Hepatocyte (in vitro differentiated cells): Measurements from ENCODE around the gene ILDR2. TPM values are rescaled to one million over a fixed set of nuclear protein-coding genes. Genes with fewer than 3 reads are reported as not detected.
A peak's percentile ranks its signal among the peaks of the same experiment; 100 is the strongest.

Experiments used
- DNase-seq: peaks from one replicate; pipeline ENCODE4 v3.0.0-alpha.2; 2016; ENCODE audit warnings: low spot score
- H2AFZ ChIP-seq: fragments of 200-600 bp; sonication (generic); 2 replicates; pipeline ENCODE4 v1.6.0; 2016; ENCODE audit warnings: antibody characterized with exemption, mild to moderate bottlenecking
- H3K27ac ChIP-seq: fragments of 200-600 bp; sonication (generic); 2 replicates; pipeline ENCODE4 v1.5.1; 2016; ENCODE audit warnings: mild to moderate bottlenecking
- H3K27me3 ChIP-seq: fragments of 200-600 bp; sonication (generic); 2 replicates; pipeline ENCODE4 v1.6.1; 2016
- H3K36me3 ChIP-seq: fragments of 200-600 bp; sonication (generic); replicated peaks from 2 replicates; pipeline ENCODE4 v1.5.1; 2016; ENCODE audit warnings: low read depth; ENCODE audit not compliant: insufficient read depth
- H3K4me1 ChIP-seq: fragments of 200-600 bp; sonication (generic); 2 replicates; pipeline ENCODE4 v1.5.1; 2016; ENCODE audit warnings: mild to moderate bottlenecking, moderate library complexity; ENCODE audit not compliant: insufficient read depth
- H3K4me2 ChIP-seq: fragments of 200-600 bp; sonication (generic); 2 replicates; pipeline ENCODE4 v1.6.0; 2016
- H3K4me3 ChIP-seq: fragments of 200-600 bp; sonication (generic); 2 replicates; pipeline ENCODE4 v1.5.1; 2016; ENCODE audit warnings: mild to moderate bottlenecking
- H3K79me2 ChIP-seq: fragments of 200-600 bp; sonication (generic); 2 replicates; pipeline ENCODE4 v1.6.0; 2017; ENCODE audit warnings: mild to moderate bottlenecking
- H3K9me2 ChIP-seq: fragments of 200-600 bp; sonication (generic); replicated peaks from 2 replicates; pipeline ENCODE4 v1.6.0; 2017; ENCODE audit warnings: mild to moderate bottlenecking; ENCODE audit not compliant: insufficient read depth
- H3K9me3 ChIP-seq: fragments of 200-600 bp; sonication (generic); 2 replicates; pipeline ENCODE4 v1.5.1; 2016; ENCODE audit warnings: low read depth, mild to moderate bottlenecking
- H4K20me1 ChIP-seq: fragments of 200-600 bp; sonication (generic); 2 replicates; pipeline ENCODE4 v1.6.0; 2016; ENCODE audit warnings: mild to moderate bottlenecking; ENCODE audit not compliant: insufficient read depth, poor library complexity, severe bottlenecking
- CTCF ChIP-seq: fragments of 200-600 bp; sonication (generic); IDR thresholded peaks from 2 replicates; pipeline ENCODE4 v1.5.1; 2016; ENCODE audit warnings: antibody characterized with exemption, mild to moderate bottlenecking; ENCODE audit not compliant: poor library complexity
- EZH2 ChIP-seq: fragments of 200-600 bp; sonication (generic); IDR thresholded peaks from 2 replicates; pipeline ENCODE4 v1.6.1; 2016; ENCODE audit warnings: antibody characterized with exemption, mild to moderate bottlenecking, borderline replicate concordance
- EZH2phosphoT487 ChIP-seq: fragments of 200-600 bp; sonication (generic); IDR thresholded peaks from one replicate; pipeline ENCODE4 v1.6.1; 2018; ENCODE audit warnings: antibody characterized with exemption, mild to moderate bottlenecking, low read depth, moderate library complexity; ENCODE audit not compliant: unreplicated experiment, severe bottlenecking
- whole genome bisulfite sequencing: methylation state at CpG from one replicate; pipeline ENCODE4 v1.1.6; 2016; ENCODE audit warnings: low lambda C conversion rate; ENCODE audit errors: missing lambda C conversion rate; 5-methylcytosine and 5-hydroxymethylcytosine counted together
- polyA plus RNA-seq: library from polyadenylated mRNA; unstranded; fragments of >200 nt; fragmentation: Nextera tagmentation; extraction: Ambion mirVana; gene quantifications from 2 replicates; pipeline ENCODE4 v1.2.1, GENCODE V29; 2016
- total RNA-seq: library from RNA; depleted of rRNA; stranded (reverse); fragments of >200 nt; gene quantifications from 2 replicates; pipeline ENCODE4 v1.2.3, GENCODE V29; 2014

Gene ILDR2
- total and polyA plus RNA-seq, 2 experiments from 2014 or later: 1.6 to 3.4 TPM

DNA sequence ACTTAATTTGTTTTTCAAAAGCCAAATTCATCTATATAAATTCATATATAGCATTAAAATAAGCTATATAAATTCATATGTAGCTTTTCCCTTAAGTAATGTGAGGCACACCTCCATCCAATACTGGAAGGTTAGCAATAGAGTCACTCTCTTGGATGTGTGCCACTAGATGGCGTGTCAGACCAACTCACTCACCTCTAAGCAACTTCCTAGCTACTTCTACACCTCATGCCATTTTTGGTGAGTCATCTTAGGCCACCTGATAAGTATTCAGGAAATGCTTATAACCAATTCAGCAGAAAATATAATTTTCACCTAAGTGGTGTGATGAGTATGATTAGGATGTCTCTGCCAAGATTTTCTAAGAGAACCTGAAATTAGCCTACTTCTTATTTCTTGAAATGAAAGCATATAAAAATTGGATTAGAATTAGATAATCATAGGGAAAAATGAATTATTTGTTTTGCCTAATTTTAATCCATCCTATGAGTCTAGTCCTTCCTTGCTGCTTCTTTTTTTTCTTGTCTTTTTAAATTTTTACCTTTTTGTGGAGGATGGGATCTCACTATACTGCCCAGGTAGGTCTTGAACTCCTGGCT lies 64.8 kb downstream of the ILDR2 start:
- Histone ChIP-seq H3K27ac (no peak overlapping the region), H3K4me3 (no peak overlapping the region), H2AFZ (no peak overlapping the region), H3K9me2 (no peaks in the 10 kb centered on the region), H3K27me3 (no peaks in the 10 kb centered on the region), H4K20me1 (no peaks in the 10 kb centered on the region), H3K36me3 (no peaks in the 10 kb centered on the region), H3K4me1 (no peaks in the 10 kb centered on the region), H3K4me2 (no peak overlapping the region), H3K79me2 (no peaks in the 10 kb centered on the region), H3K9me3 (no peaks in the 10 kb centered on the region)
- peak; percentile 91 for DNase-seq
- WGBS: 0% methylated on average over 1 of the region's 1 CpG
- TF ChIP-seq CTCF (peak; percentile 84), EZH2phosphoT487 (no peak)

- no peaks in the 10 kb centered on the region for H3K9me3 ChIP-seq
- H3K27ac ChIP-seq: no peak overlapping the region
- WGBS: 97% methylated on average over 1 of the region's 1 CpG
- TF ChIP-seq EZH2 (no peak), EZH2phosphoT487 (no peak), CTCF (no peak)
- no peaks in the 10 kb centered on the region for H3K27me3 ChIP-seq
- H3K9me2 ChIP-seq: no peaks in the 10 kb centered on the region
- no peak overlapping the region for H3K4me3 ChIP-seq
- DNase-seq: no peak
- H4K20me1 ChIP-seq: no peaks in the 10 kb centered on the region
- H3K4me1 ChIP-seq: no peaks in the 10 kb centered on the region
- H3K4me2 ChIP-seq: no peak overlapping the region
- H3K36me3 ChIP-seq: no peaks in the 10 kb centered on the region
- no peaks in the 10 kb centered on the region for H3K79me2 ChIP-seq
- H2AFZ ChIP-seq: no peak overlapping the region
Observed at GRCh38 chr1:166908942-166909341, 66.4 kb downstream of the ILDR2 start.

DNA sequence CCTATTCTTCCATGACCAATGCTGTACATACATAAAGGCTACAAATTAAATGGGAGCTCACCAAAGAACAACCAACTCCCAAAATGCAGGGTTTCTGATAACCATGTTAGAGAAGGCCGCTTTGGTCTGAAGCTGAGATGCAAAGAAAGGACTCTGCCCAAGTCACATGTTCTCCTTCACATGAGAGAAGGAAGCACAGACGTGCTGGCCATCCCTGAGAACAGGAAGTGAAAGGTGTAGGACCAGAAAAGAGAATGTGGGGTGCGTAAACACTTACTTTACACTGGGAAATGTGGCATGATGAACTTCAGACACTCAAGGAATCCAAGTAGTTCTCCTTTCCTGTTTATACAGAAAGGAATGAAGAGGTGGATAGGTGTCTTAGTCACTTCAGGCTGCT lies 67.6 kb downstream of the ILDR2 start:
- Histone ChIP-seq H4K20me1 (no peaks in the 10 kb centered on the region), H3K27me3 (no peaks in the 10 kb centered on the region), H3K9me2 (no peaks in the 10 kb centered on the region), H3K9me3 (no peaks in the 10 kb centered on the region), H3K79me2 (no peaks in the 10 kb centered on the region), H3K4me3 (no peak overlapping the region), H3K4me2 (no peak overlapping the region), H2AFZ (no peak overlapping the region), H3K36me3 (no peaks in the 10 kb centered on the region), H3K27ac (no peak overlapping the region), H3K4me1 (no peaks in the 10 kb centered on the region)
- TF ChIP-seq EZH2 (no peak), CTCF (no peak), EZH2phosphoT487 (no peak)
- WGBS: 90% methylated on average over 3 of the region's 3 CpGs
- no peak for DNase-seq

- Histone ChIP-seq H3K4me2 (no peak overlapping the region), H3K9me3 (no peaks in the 10 kb centered on the region), H4K20me1 (no peaks in the 10 kb centered on the region), H2AFZ (no peak overlapping the region), H3K36me3 (no peaks in the 10 kb centered on the region), H3K4me1 (no peaks in the 10 kb centered on the region), H3K4me3 (no peak overlapping the region), H3K27ac (no peak overlapping the region), H3K9me2 (no peaks in the 10 kb centered on the region), H3K79me2 (no peaks in the 10 kb centered on the region), H3K27me3 (no peaks in the 10 kb centered on the region)
- WGBS: 95% methylated on average over 4 of the region's 4 CpGs
- TF ChIP-seq EZH2: no peak
- no peak for TF ChIP-seq EZH2phosphoT487
- TF ChIP-seq CTCF: no peak
- no peak for DNase-seq
Observed at GRCh38 chr1:166907051-166907450, 68.3 kb downstream of the ILDR2 start.
